ENCODE measurements around the gene SSBP2. TPM values are rescaled to one million over a fixed set of nuclear protein-coding genes. Genes with fewer than 3 reads are reported as not detected.
"Not testable (repeated sequence)": the region's sequence is repeated elsewhere in the genome, so short reads cannot be mapped to it uniquely, and the experiment has no call there.

Gene SSBP2
- total RNA-seq, 4 donors from 2014 or later = 17.1 to 80.3 (median 24.2) TPM

GRCh38 chr5:81418606-81419005 lies 332.3 kb downstream of the SSBP2 start:
- no peak for TF ChIP-seq CTCF (IDR thresholded peaks at IDR 0.05)
- no peak overlapping the region for H3K27ac ChIP-seq
- intact Hi-C loops (cut with DNase I) = no loop called here
- peaks cover 4 to 35% (median 7%) of the 10 kb centered on the region in 3 donors for H3K4me1 ChIP-seq
- H3K9me3 ChIP-seq = no peaks in the 10 kb centered on the region
- H3K27me3 ChIP-seq = no peaks in the 10 kb centered on the region
- DNase-seq = no peak
- no peak overlapping the region for H3K4me3 ChIP-seq
- H3K36me3 ChIP-seq = peaks cover 0 to 33% (median 0%) of the 10 kb centered on the region in 3 donors

GRCh38 chr5:81417052-81417451 lies 333.8 kb downstream of the SSBP2 start:
- Histone ChIP-seq H3K4me3 (no peak overlapping the region), H3K36me3 (peaks cover 0 to 33% (median 0%) of the 10 kb centered on the region in 3 donors), H3K9me3 (no peaks in the 10 kb centered on the region), H3K4me1 (peaks cover under 1 to 19% (median 3%) of the 10 kb centered on the region in 3 donors), H3K27me3 (no peaks in the 10 kb centered on the region), H3K27ac (no peak overlapping the region)
- TF ChIP-seq POLR2A (IDR thresholded peaks at IDR 0.05) (no peak), CTCF (IDR thresholded peaks at IDR 0.05) (no peak)
- intact Hi-C loops (cut with DNase I) = no loop called here
- no peak for DNase-seq
- 75 to 91% methylated on average over 3 to 4 of the region's 4 CpGs for WGBS, 2 donors

DNA sequence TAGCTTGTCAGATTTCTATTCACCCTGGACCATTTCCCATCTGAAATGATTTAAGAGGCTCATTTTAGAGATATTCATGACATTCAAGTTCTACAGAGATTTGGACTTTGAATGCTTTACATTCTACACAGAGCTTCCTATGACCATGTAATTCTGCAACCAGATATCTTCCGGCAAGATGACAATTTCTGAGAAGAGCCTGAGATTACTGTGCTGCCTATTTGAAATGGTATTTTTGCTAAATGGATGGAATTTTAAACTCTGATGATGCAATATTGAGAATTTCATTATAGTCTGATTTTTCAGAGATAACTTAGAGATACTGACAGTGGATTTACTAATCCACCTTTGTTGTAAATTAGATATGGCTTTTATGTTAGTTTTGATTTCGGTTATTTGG lies 341.0 kb downstream of the SSBP2 start:
- Histone ChIP-seq H3K27ac (no peak overlapping the region), H3K36me3 (no peaks in the 10 kb centered on the region), H3K4me3 (no peak overlapping the region), H3K27me3 (no peaks in the 10 kb centered on the region), H3K4me1 (no peaks in the 10 kb centered on the region), H3K9me3 (no peaks in the 10 kb centered on the region)
- no peak for DNase-seq
- TF ChIP-seq POLR2A (IDR thresholded peaks at IDR 0.05) (no peak), CTCF (IDR thresholded peaks at IDR 0.05) (no peak)
- WGBS, 2 donors = 71 to 91% methylated on average over 2 of the region's 2 CpGs
- intact Hi-C loops (cut with DNase I) = no loop called here

DNA sequence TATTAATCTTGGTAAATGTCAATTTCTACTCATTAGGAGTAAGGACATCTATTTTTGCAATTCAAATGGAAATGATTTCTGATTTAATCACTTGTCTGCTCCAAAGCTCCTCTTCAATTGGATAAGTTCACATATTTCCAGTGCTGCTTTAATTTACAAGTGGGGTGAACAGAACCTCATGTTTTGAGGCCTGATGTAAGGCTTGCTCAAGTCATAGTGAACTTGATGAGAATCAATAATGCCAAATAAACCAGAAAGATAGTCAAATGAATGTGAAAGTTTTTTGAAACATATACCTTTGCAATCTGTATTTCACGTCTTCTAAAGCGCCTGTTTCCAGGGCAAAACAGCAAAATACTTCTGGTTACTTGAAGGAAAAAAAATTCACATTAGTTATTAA lies 341.5 kb downstream of the SSBP2 start:
- 92 to 93% methylated on average over 2 of the region's 2 CpGs for WGBS, 2 donors

DNA sequence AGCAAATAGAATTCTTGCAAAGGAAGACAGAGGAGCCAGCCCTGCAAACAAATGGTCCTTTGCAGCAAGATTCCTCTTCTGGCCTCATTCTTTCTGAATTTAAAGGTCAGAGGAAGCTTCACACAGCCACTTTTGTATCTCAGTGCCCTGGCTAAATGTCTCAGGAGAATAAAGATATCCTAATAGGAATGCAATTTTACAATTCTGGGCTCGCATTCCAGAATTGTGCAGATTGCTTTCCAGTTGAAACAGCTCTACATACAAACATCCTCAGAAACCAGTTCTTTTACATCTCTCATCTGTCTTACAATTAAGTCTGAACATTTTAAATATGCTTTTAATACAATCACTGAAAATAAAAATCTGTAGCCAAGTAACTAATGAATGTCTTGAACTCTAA lies 342.4 kb downstream of the SSBP2 start:
- no peak for DNase-seq
- Histone ChIP-seq H3K9me3 (no peaks in the 10 kb centered on the region), H3K4me1 (no peaks in the 10 kb centered on the region), H3K36me3 (no peaks in the 10 kb centered on the region), H3K4me3 (no peak overlapping the region), H3K27ac (no peak overlapping the region), H3K27me3 (no peaks in the 10 kb centered on the region)
- WGBS, 2 donors = 71 to 76% methylated on average over 1 of the region's 1 CpG
- intact Hi-C loops (cut with DNase I) = no loop called here
- TF ChIP-seq POLR2A (IDR thresholded peaks at IDR 0.05) (no peak), CTCF (IDR thresholded peaks at IDR 0.05) (no peak)

More for the DNA sequence above, 341.5 kb downstream of the SSBP2 start:
- no peaks in the 10 kb centered on the region for H3K36me3 ChIP-seq
- H3K27me3 ChIP-seq = no peaks in the 10 kb centered on the region
- TF ChIP-seq POLR2A (IDR thresholded peaks at IDR 0.05) = no peak
- TF ChIP-seq CTCF (IDR thresholded peaks at IDR 0.05) = no peak
- intact Hi-C loops (cut with DNase I) = no loop called here
- no peaks in the 10 kb centered on the region for H3K4me1 ChIP-seq
- H3K27ac ChIP-seq = no peak overlapping the region
- H3K4me3 ChIP-seq = no peak overlapping the region
- H3K9me3 ChIP-seq = no peaks in the 10 kb centered on the region
- no peak for DNase-seq

DNA sequence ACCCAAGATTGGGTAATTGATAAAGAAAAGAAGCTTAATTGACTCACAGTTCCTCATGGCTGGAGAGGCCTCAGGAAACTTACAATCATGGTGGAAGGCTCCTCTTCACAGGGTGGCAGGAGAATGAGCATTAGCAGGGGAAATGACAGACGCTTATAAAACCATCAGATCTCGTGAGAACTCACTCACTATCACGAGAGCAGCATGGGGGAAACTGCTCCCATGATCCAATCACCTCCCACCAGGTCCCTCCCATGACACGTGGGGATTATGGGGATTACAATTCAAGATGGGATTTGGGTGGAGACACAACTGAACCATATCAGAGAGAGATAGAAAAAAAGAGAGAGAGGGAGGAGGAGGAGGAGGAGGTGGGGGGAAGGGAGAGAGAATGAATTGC lies 343.1 kb downstream of the SSBP2 start:
- intact Hi-C loops (cut with DNase I); H3K36me3 ChIP-seq: not testable (repeated sequence)

More for the DNA sequence above, 343.1 kb downstream of the SSBP2 start:
- not testable (repeated sequence) for H3K4me1 ChIP-seq, H3K4me3 ChIP-seq, H3K9me3 ChIP-seq, H3K27me3 ChIP-seq, DNase-seq, H3K27ac ChIP-seq
- 60 to 74% methylated on average over 4 of the region's 4 CpGs for WGBS, 2 donors

Measured in esophagus squamous epithelium (tissue), 5 donors.